K562 (cell line): ENCODE results near the gene ABHD8. TPM values are rescaled to one million over a fixed set of nuclear protein-coding genes. Genes with fewer than 3 reads are reported as not detected.

Source experiments
- BCOR ChIP-seq: fragments of 450-650 bp; IDR thresholded peaks from 2 replicates; pipeline ENCODE4 v1.6.1; 2016
- DMBX1 ChIP-seq: fragments of 250-450 bp; sonication (Bioruptor Pico); IDR thresholded peaks from 2 replicates; pipeline ENCODE4 v1.8.0; 2022; ENCODE audit warnings: inconsistent platforms, mild to moderate bottlenecking, moderate library complexity, borderline replicate concordance
- DPF2 ChIP-seq: fragments of 450-650 bp; IDR thresholded peaks from 2 replicates; pipeline ENCODE4 v1.6.1; 2016
- L3MBTL2 ChIP-seq: fragments of 450-650 bp; IDR thresholded peaks from 2 replicates; pipeline ENCODE4 v1.6.1; 2016; ENCODE audit warnings: mild to moderate bottlenecking, moderate library complexity
- MECOM ChIP-seq: fragments of 250-450 bp; sonication (Bioruptor Pico); IDR thresholded peaks from 2 replicates; pipeline ENCODE4 v1.8.0; 2022; ENCODE audit warnings: inconsistent platforms
- MEF2D ChIP-seq: conservative IDR thresholded peaks from 2 replicates; pipeline ENCODE4 v1.6.1; 2016; ENCODE audit warnings: low read depth, missing genetic modification characterization, missing compliant biosample characterization
- RFX7 ChIP-seq: fragments of 250-450 bp; sonication (Bioruptor Pico); IDR thresholded peaks from 2 replicates; pipeline ENCODE4 v1.5.1; 2021; ENCODE audit warnings: mild to moderate bottlenecking
- RUNX1 ChIP-seq: sonication (generic); IDR thresholded peaks from 2 replicates; pipeline ENCODE4 v1.6.1; 2016; ENCODE audit warnings: antibody characterized with exemption, low read depth
- SMC3 ChIP-seq: conservative IDR thresholded peaks from 2 replicates; pipeline ENCODE4 v1.6.1; 2011; ENCODE audit warnings: low read depth, low read length, improper control_type of control experiment; ENCODE audit not compliant: insufficient read depth
- SRSF7 ChIP-seq: fragments of 200-400 bp; formaldehyde crosslinking; optimal IDR thresholded peaks from 2 replicates; pipeline ENCODE3; 2017; ENCODE audit warnings: mild to moderate bottlenecking, low read depth, low read length
- TAF15 ChIP-seq: fragments of 200-400 bp; formaldehyde crosslinking; IDR thresholded peaks from 2 replicates; pipeline ENCODE4 v1.6.1; 2017; ENCODE audit warnings: mild to moderate bottlenecking, low read depth, low read length, moderate library complexity
- TBP ChIP-seq: optimal IDR thresholded peaks from 2 replicates; pipeline ENCODE3; 2011; ENCODE audit warnings: low read depth, low read length, improper control_type of control experiment
- ZBTB7A ChIP-seq: IDR thresholded peaks from 2 replicates; pipeline ENCODE4 v1.6.1; 2011; ENCODE audit warnings: low read depth, mild to moderate bottlenecking, low read length, moderate library complexity, borderline replicate concordance; ENCODE audit not compliant: control insufficient read depth
- ZSCAN29 ChIP-seq: fragments of 450-650 bp; IDR thresholded peaks from 2 replicates; pipeline ENCODE4 v1.6.1; 2017
- polyA plus RNA-seq, 8 experiments: library from polyadenylated mRNA; depleted of rRNA in 4 of 8; stranded (reverse) in 5 of 8; unstranded in 3 of 8; fragments of >200 nt; fragmentation: Nextera tagmentation in 2 of 8; fragmentation: Illumina TruSeq in 1 of 8; extraction: Ambion mirVana in 2 of 8; extraction: Trizol in 1 of 8; gene quantifications; 2 replicates each; pipeline versions ENCODE4 v1.2.1 to v1.2.3, GENCODE V29; 2011 to 2014; ENCODE audit warnings: inconsistent platforms in 1 of 8, missing spikeins in 1 of 8
- total RNA-seq, 7 experiments: library from RNA; depleted of rRNA in 6 of 7; stranded (reverse); fragments of >200 nt in 6 of 7; fragmentation: Illumina TruSeq in 2 of 7; extraction: Trizol in 2 of 7; gene quantifications; 2 replicates each; pipeline versions ENCODE4 v1.2.1 to v1.2.3, GENCODE V29; 2011 to 2021; ENCODE audit warnings: low replicate concordance in 1 of 7
- TF ChIP-seq, protein P1 (sequence below): fragments of 200-800 bp; sonication (Bioruptor generic); IDR thresholded peaks from 2 replicates; pipeline ENCODE4 v1.6.1; 2016; ENCODE audit warnings: missing genetic modification characterization, missing compliant biosample characterization
- TF ChIP-seq, protein P2 (sequence below): sonication (generic); formaldehyde crosslinking; IDR thresholded peaks from 2 replicates; pipeline ENCODE4 v1.8.1; 2023; ENCODE audit warnings: mild to moderate bottlenecking, missing genetic modification reagents

ABHD8 gene
- total and polyA plus RNA-seq, 9 of the 15 experiments (the other 6 are each of a cell fraction or from before 2014, with no cell fraction given) = 0.04 to 6.6 (median 2.0) TPM; not detected in 1

DNA sequence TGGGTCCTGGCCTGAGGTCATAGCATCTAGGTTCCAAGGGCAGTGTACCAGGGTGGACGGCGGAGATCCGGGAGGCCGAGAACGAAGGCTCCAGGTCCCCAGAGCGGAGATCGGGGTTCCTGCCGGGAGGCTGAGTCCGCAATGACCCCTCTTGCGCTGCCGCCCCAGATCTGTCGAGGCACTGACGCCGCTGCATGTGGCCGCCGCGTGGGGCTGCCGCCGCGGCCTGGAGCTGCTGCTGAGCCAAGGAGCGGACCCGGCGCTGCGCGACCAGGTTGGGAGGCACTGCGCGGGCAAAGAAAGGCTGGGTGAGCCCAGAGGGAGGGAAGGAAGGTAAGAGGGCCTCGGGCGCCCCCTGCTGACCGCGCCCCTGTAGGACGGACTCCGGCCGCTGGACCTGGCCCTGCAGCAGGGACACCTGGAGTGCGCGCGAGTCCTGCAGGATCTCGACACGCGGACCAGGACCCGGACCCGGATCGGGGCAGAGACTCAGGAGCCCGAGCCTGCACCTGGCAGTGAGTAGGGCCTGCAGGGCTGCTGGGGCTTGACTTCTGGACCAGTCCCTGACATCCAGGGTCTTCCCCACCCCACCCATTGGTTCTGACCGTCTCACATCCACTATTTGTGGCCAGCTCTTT, 20.6 kb downstream of the ABHD8 start (continued):
- TF ChIP-seq, protein P1, sequence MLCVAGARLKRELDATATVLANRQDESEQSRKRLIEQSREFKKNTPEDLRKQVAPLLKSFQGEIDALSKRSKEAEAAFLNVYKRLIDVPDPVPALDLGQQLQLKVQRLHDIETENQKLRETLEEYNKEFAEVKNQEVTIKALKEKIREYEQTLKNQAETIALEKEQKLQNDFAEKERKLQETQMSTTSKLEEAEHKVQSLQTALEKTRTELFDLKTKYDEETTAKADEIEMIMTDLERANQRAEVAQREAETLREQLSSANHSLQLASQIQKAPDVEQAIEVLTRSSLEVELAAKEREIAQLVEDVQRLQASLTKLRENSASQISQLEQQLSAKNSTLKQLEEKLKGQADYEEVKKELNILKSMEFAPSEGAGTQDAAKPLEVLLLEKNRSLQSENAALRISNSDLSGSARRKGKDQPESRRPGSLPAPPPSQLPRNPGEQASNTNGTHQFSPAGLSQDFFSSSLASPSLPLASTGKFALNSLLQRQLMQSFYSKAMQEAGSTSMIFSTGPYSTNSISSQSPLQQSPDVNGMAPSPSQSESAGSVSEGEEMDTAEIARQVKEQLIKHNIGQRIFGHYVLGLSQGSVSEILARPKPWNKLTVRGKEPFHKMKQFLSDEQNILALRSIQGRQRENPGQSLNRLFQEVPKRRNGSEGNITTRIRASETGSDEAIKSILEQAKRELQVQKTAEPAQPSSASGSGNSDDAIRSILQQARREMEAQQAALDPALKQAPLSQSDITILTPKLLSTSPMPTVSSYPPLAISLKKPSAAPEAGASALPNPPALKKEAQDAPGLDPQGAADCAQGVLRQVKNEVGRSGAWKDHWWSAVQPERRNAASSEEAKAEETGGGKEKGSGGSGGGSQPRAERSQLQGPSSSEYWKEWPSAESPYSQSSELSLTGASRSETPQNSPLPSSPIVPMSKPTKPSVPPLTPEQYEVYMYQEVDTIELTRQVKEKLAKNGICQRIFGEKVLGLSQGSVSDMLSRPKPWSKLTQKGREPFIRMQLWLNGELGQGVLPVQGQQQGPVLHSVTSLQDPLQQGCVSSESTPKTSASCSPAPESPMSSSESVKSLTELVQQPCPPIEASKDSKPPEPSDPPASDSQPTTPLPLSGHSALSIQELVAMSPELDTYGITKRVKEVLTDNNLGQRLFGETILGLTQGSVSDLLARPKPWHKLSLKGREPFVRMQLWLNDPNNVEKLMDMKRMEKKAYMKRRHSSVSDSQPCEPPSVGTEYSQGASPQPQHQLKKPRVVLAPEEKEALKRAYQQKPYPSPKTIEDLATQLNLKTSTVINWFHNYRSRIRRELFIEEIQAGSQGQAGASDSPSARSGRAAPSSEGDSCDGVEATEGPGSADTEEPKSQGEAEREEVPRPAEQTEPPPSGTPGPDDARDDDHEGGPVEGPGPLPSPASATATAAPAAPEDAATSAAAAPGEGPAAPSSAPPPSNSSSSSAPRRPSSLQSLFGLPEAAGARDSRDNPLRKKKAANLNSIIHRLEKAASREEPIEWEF (CRISPR knock-in tag) = no peak
- TF ChIP-seq TBP = peak; percentile 39
- TF ChIP-seq TAF15 = no peak
- no peak for TF ChIP-seq MEF2D (tag)
- TF ChIP-seq L3MBTL2 = peak; percentile 88
- TF ChIP-seq RUNX1 = no peak
- TF ChIP-seq DPF2 = no peak
- peak; percentile 64 for TF ChIP-seq BCOR
- no peak for TF ChIP-seq RFX7
- TF ChIP-seq ZSCAN29 = no peak
- TF ChIP-seq MECOM (CRISPR knock-in tag) = peak; percentile 33; the same call in 1 of the 2 replicates
- TF ChIP-seq, protein P2, sequence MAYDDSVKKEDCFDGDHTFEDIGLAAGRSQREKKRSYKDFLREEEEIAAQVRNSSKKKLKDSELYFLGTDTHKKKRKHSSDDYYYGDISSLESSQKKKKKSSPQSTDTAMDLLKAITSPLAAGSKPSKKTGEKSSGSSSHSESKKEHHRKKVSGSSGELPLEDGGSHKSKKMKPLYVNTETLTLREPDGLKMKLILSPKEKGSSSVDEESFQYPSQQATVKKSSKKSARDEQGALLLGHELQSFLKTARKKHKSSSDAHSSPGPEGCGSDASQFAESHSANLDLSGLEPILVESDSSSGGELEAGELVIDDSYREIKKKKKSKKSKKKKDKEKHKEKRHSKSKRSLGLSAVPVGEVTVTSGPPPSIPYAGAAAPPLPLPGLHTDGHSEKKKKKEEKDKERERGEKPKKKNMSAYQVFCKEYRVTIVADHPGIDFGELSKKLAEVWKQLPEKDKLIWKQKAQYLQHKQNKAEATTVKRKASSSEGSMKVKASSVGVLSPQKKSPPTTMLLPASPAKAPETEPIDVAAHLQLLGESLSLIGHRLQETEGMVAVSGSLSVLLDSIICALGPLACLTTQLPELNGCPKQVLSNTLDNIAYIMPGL (CRISPR knock-in tag) = peak; percentile 82
- TF ChIP-seq SRSF7 = no peak
- TF ChIP-seq ZBTB7A = peak; percentile 57; the same call in 1 of the 2 replicates
- peak; percentile 88 for TF ChIP-seq SMC3
- TF ChIP-seq DMBX1 (CRISPR knock-in tag) = 0 out of 2 replicates have a peak, but pooled peaks have one; percentile 29
